ENCODE data around the gene FAM240B. TPM values are rescaled to one million over a fixed set of nuclear protein-coding genes. Genes with fewer than 3 reads are reported as not detected.

FAM240B gene
- total RNA-seq, 4 donors from 2014 or later, result not detected

DNA sequence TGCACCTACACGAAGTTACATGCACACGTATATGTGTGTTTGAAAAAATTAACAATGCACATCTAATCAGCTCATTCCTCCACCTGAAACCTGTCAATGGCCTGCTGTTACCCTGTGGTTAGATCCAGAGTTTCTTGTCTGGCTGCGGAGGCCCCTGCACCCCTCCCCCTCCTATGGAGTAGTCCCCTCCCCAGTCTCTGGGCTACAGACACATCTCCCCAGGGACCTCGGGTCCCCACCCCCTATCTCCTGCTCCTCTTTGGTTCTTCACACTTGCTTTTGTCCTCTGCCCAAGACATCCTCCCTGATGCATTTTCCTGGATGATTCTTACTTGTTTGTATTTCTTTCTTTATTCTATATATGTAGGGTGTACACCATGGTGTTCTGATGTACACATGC, 27.2 kb downstream of the FAM240B start:
- Histone ChIP-seq H3K4me1 (no peaks in the 10 kb centered on the region), H3K27ac (no peak overlapping the region), H3K27me3 (no peaks in the 10 kb centered on the region), H3K4me3 (no peak overlapping the region), H3K9me3 (no peaks in the 10 kb centered on the region), H3K36me3 (no peaks in the 10 kb centered on the region)
- no peak for TF ChIP-seq POLR2A (IDR thresholded peaks at IDR 0.05)
- TF ChIP-seq CTCF (IDR thresholded peaks at IDR 0.05), result no peak
- DNase-seq, result no peak

GRCh38 chr9:38690574-38690973, 29.4 kb downstream of the FAM240B start:
- TF ChIP-seq CTCF (IDR thresholded peaks at IDR 0.05), result no peak
- no peak for TF ChIP-seq POLR2A (IDR thresholded peaks at IDR 0.05)
- no peak overlapping the region for H3K27ac ChIP-seq

DNA sequence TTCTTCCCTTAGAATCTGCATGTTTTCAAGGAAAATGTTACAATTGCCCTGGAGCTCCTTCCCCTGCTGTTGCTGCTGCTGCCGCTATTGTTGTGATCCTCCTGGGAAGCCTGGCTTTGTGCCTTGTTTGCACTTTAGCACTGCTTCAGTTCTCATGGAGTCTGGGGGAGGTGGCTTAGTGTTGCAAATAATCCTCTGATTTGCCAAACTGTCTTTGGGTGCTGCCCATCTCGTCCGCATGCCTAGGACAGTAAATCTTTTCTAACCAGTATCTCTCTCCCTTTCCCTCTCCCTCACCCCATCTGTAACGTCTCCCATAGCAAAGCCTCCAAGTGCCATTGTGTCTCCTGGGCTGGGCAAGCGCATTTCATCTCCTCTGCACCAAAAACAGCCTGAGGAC, 30.3 kb downstream of the FAM240B start:
- no peaks in the 10 kb centered on the region for H3K9me3 ChIP-seq
- TF ChIP-seq CTCF (IDR thresholded peaks at IDR 0.05) (no peak), POLR2A (IDR thresholded peaks at IDR 0.05) (no peak)

More at GRCh38 chr9:38690574-38690973, 29.4 kb downstream of the FAM240B start:
- no peaks in the 10 kb centered on the region for H3K27me3 ChIP-seq
- no peak overlapping the region for H3K4me3 ChIP-seq
- H3K36me3 ChIP-seq, result no peaks in the 10 kb centered on the region
- no peak for DNase-seq
- H3K4me1 ChIP-seq, result no peaks in the 10 kb centered on the region
- no peaks in the 10 kb centered on the region for H3K9me3 ChIP-seq

GRCh38 chr9:38687992-38688391, 31.9 kb downstream of the FAM240B start:
- H3K27me3 ChIP-seq, result no peaks in the 10 kb centered on the region
- TF ChIP-seq POLR2A (IDR thresholded peaks at IDR 0.05) (no peak), CTCF (IDR thresholded peaks at IDR 0.05) (no peak)
- peak overlapping the region in 3 of 4 donors; percentile 14 to 40 (median 27) for H3K4me3 ChIP-seq
- H3K9me3 ChIP-seq, result no peaks in the 10 kb centered on the region
- no peak overlapping the region for H3K27ac ChIP-seq
- no peak for DNase-seq
- no peaks in the 10 kb centered on the region for H3K4me1 ChIP-seq
- H3K36me3 ChIP-seq, result no peaks in the 10 kb centered on the region

More for the DNA sequence above, 30.3 kb downstream of the FAM240B start:
- Histone ChIP-seq H3K36me3 (no peaks in the 10 kb centered on the region), H3K27me3 (no peaks in the 10 kb centered on the region), H3K4me3 (no peak overlapping the region), H3K27ac (no peak overlapping the region), H3K4me1 (no peaks in the 10 kb centered on the region)
- no peak for DNase-seq

GRCh38 chr9:38687389-38687842, 32.5 kb downstream of the FAM240B start:
- DNase-seq, result peak in 2 of 3 donors; percentile 78 to 83
- Histone ChIP-seq H3K27me3 (no peaks in the 10 kb centered on the region), H3K9me3 (no peaks in the 10 kb centered on the region), H3K4me1 (no peaks in the 10 kb centered on the region), H3K27ac (no peak overlapping the region), H3K4me3 (peak overlapping the region in 3 of 4 donors; percentile 14 to 40 (median 27)), H3K36me3 (no peaks in the 10 kb centered on the region)
- no peak for TF ChIP-seq POLR2A (IDR thresholded peaks at IDR 0.05)
- no peak for TF ChIP-seq CTCF (IDR thresholded peaks at IDR 0.05)

- Histone ChIP-seq H3K36me3 (no peaks in the 10 kb centered on the region), H3K27ac (no peak overlapping the region), H3K4me3 (peak overlapping the region in 2 of 4 donors; percentile 27 to 40), H3K9me3 (no peaks in the 10 kb centered on the region), H3K27me3 (no peaks in the 10 kb centered on the region), H3K4me1 (no peaks in the 10 kb centered on the region)
- no peak for DNase-seq
- no peak for TF ChIP-seq POLR2A (IDR thresholded peaks at IDR 0.05)
- no peak for TF ChIP-seq CTCF (IDR thresholded peaks at IDR 0.05)
Measured at GRCh38 chr9:38686933-38687332, 33.0 kb downstream of the FAM240B start.
